Measurements from ENCODE around the gene RUNX3. TPM values are rescaled to one million over a fixed set of nuclear protein-coding genes. Genes with fewer than 3 reads are reported as not detected.

Gene RUNX3
- total and polyA plus RNA-seq, 2 of the 8 experiments (the other 6 are each of a cell fraction or from before 2014, with no cell fraction given): 0.62 to 0.82 TPM

DNA sequence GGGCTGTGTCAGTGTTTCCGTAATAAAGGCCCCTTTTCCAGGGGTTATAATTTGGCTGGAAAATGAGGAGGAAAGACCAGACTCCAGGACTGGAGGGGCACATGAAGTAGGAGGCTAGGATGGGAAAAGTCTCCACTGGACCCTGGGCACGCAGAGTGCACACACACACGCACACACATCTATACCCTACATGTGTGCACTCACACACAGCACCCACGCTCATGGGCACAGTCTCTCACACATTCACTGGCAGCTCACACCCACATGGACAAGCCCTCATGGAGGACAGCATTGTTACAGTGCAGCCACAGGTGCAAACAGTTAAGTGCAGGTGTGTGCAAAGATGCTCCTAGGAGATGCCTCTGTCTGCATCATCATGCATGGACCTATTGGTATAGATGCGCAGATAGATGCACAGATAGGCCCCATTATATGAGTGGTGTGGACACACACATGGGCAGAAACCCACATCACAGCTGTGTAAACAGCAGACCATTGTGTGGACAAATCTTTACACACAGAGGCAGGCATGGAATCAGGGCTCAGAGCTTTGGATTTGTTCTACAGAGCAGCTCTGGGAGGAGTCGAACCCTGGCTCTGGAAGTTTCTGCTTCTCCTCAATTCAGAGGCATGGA lies 9.1 kb upstream of the RUNX3 start:
- H3K79me2 ChIP-seq (ENCODE audit: control insufficient read depth in 1 of 2, insufficient read depth in 2 of 2, low read length in 2 of 2): no peaks in the 10 kb centered on the region
- H3K18ac ChIP-seq (ENCODE audit: extremely low read depth, low read length): no peak overlapping the region
- peak overlapping the region; percentile 45; the same call in 1 of the 2 replicates for H2AK5ac ChIP-seq (ENCODE audit: low read depth, low read length)
- H2AFZ ChIP-seq (ENCODE audit: low read length): no peak overlapping the region
- no peak overlapping the region for H3K4ac ChIP-seq (replicated peaks; ENCODE audit: insufficient read length, low read depth, low read length)
- H3K4me3 ChIP-seq (ENCODE audit: extremely low read depth in 1 of 4, insufficient read depth in 2 of 4, low read depth in 3 of 4, low read length in 4 of 4): no peak overlapping the region
- no peak overlapping the region for H4K91ac ChIP-seq (replicated peaks; ENCODE audit: insufficient read length, low read length)
- no peak overlapping the region for H3K4me2 ChIP-seq (ENCODE audit: insufficient read depth in 1 of 2, low read depth in 2 of 2, low read length in 2 of 2)
- peak overlapping the region; percentile 72; the same call in 1 of the 2 replicates for H2BK12ac ChIP-seq (ENCODE audit: low read depth, low read length)
- POLR2A ChIA-PET (ENCODE audit: partially characterized antibody): interaction anchor here (1.7 kb wide), 1 partner anchor 8 kb away, joined by 6 read pairs; the partner anchor contains the start of gene RUNX3
- H3K23ac ChIP-seq (ENCODE audit: insufficient read length): no peak overlapping the region
- no peak overlapping the region for H2BK120ac ChIP-seq (replicated peaks; ENCODE audit: low read depth, low read length)
- H2BK15ac ChIP-seq (ENCODE audit: low read length): peak overlapping the region; percentile 36; the same call in 1 of the 2 replicates
- no peaks in the 10 kb centered on the region for H3K36me3 ChIP-seq (ENCODE audit: control insufficient read depth in 2 of 4, insufficient read depth in 4 of 4, low read length in 3 of 4)
- WGBS, 2 experiments (ENCODE audit: extremely low coverage in 1 of 2, insufficient coverage in 1 of 2, insufficient read length in 1 of 2, insufficient replicate concordance in 2 of 2, low coverage in 1 of 2, low lambda C conversion rate in 2 of 2, missing lambda C conversion rate in 1 of 2): 91% methylated on average over 6 of the region's 6 CpGs; no CpG with 5 or more reads in 1 of the 2 experiments
- DNase-seq (ENCODE audit: low read depth in 1 of 2, low spot score in 2 of 2): no peak
- no peak overlapping the region for H2BK20ac ChIP-seq (ENCODE audit: low read length)
- H3K9me3 ChIP-seq (ENCODE audit: insufficient read depth in 2 of 2, low read depth in 1 of 2, low read length in 1 of 2): no peaks in the 10 kb centered on the region
- H4K20me1 ChIP-seq (replicated peaks in 1 of 2; ENCODE audit: control insufficient read depth in 1 of 2, insufficient read depth in 2 of 2, low read length in 2 of 2): no peaks in the 10 kb centered on the region
- no peak overlapping the region for H3K27ac ChIP-seq (ENCODE audit: low read depth, low read length)
- FAIRE-seq: no peak
- no peaks in the 10 kb centered on the region for H3K79me1 ChIP-seq (ENCODE audit: low read depth, low read length)
- CTCF ChIA-PET (ENCODE audit: partially characterized antibody): interaction anchor here (0.6 to 2.2 kb wide), 7 partner anchors 12 to 267 kb away, joined by 3 to 9 read pairs (median 4); no protein-coding TSS in a partner anchor
- peaks cover 0 to 29% (median 8%) of the 10 kb centered on the region in 4 experiments; a peak in 6 of 7 replicates for H3K4me1 ChIP-seq (replicated peaks in 1 of 4; ENCODE audit: control insufficient read depth in 3 of 4, insufficient read depth in 4 of 4, low read length in 3 of 4)
- H3K56ac ChIP-seq (replicated peaks; ENCODE audit: insufficient read length, low read depth, low read length): no peak overlapping the region
- no peak overlapping the region for H4K8ac ChIP-seq (ENCODE audit: extremely low read depth, insufficient read depth, low read length)
- H3K27me3 ChIP-seq (replicated peaks in 1 of 4; ENCODE audit: control insufficient read depth in 3 of 4, extremely low read depth in 1 of 4, insufficient read depth in 3 of 4, low read length in 3 of 4): peaks cover 0 to 20% (median 18%) of the 10 kb centered on the region in 4 experiments; a peak in 6 of 7 replicates
- H2BK5ac ChIP-seq (ENCODE audit: low read depth, low read length): no peak overlapping the region
- no peak overlapping the region for H3K14ac ChIP-seq (ENCODE audit: insufficient read length)
- H4K5ac ChIP-seq (ENCODE audit: insufficient read length, low read depth, low read length): no peak overlapping the region
- H3K23me2 ChIP-seq (ENCODE audit: low read depth, low read length): no peaks in the 10 kb centered on the region
- H3K9ac ChIP-seq (replicated peaks in 1 of 4; ENCODE audit: extremely low read depth in 1 of 4, low read depth in 3 of 4, low read length in 3 of 4): no peak overlapping the region

All from H1 (cell line).